Right lobe of liver (tissue), 4 donors: ENCODE results near the gene EFNA5.
"Not testable (repeated sequence)": the region's sequence is repeated elsewhere in the genome, so short reads cannot be mapped to it uniquely, and the experiment has no call there.

Experiments used
- POLR2A ChIP-seq: fragments of 450-650 bp; IDR thresholded peaks from one replicate; pipeline ENCODE4 v1.6.1; 2017; ENCODE audit warnings: antibody characterized with exemption, mild to moderate bottlenecking
- TF ChIP-seq, protein P1 (sequence below), 4 donors: fragments of 200-600 bp in 3 of 4; fragments of 450-650 bp in 1 of 4; IDR thresholded peaks; one replicate each; pipeline versions ENCODE4 v1.5.1 to v1.8.0; 2016 to 2022; ENCODE audit warnings: antibody characterized with exemption in 4 of 4, mild to moderate bottlenecking in 2 of 4
- donor health status: DM: no; HTN: no; CAD: no.
- donor health status: DM: no; HTN: no; CAD: no.
- donor health status: DM: no; HTN: yes; CAD: no.

DNA sequence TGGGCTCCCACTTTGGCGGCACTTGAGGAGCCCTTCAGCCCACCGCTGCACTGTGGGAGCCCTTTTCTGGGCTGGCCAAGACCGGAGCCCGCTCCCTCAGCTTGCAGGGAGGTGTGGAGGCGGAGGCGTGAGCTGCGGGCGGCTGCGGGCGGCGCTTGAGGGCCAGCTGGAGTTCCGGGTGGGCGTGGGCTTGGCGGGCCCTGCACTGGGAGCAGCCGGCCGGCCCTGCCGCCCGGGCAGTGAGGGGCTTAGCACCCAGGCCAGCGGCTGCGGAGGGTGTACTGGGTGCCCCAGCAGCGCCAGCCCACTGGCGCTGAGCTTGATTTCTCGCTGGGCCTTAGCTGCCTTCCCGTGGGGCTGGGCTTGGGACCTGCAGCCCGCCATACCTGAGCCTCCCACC, 176.6 kb downstream of the EFNA5 start:
- not testable (repeated sequence) for TF ChIP-seq POLR2A
- TF ChIP-seq, protein P1, sequence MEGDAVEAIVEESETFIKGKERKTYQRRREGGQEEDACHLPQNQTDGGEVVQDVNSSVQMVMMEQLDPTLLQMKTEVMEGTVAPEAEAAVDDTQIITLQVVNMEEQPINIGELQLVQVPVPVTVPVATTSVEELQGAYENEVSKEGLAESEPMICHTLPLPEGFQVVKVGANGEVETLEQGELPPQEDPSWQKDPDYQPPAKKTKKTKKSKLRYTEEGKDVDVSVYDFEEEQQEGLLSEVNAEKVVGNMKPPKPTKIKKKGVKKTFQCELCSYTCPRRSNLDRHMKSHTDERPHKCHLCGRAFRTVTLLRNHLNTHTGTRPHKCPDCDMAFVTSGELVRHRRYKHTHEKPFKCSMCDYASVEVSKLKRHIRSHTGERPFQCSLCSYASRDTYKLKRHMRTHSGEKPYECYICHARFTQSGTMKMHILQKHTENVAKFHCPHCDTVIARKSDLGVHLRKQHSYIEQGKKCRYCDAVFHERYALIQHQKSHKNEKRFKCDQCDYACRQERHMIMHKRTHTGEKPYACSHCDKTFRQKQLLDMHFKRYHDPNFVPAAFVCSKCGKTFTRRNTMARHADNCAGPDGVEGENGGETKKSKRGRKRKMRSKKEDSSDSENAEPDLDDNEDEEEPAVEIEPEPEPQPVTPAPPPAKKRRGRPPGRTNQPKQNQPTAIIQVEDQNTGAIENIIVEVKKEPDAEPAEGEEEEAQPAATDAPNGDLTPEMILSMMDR (IDR thresholded peaks at IDR 0.05): not testable (repeated sequence)
